Calu3 (cell line): ENCODE results near the gene PGA3. TPM values are rescaled to one million over a fixed set of nuclear protein-coding genes. Genes with fewer than 3 reads are reported as not detected.
"Not testable (repeated sequence)": the region's sequence is repeated elsewhere in the genome, so short reads cannot be mapped to it uniquely, and the experiment has no call there.

Experiments used
- BruUV-seq: library from RNA; stranded (reverse); fragments of 400-500 nt; replicated peaks from 2 replicates; lab custom pipeline; 2021; lab: Mats Ljungman, UMichigan
- CTCF ChIA-PET: fragments of 300-600 bp; sonication (Branson Sonifier 250); formaldehyde crosslinking; loops from one replicate; lab custom pipeline; 2022; ENCODE audit warnings: antibody characterized with exemption; lab: Charles Lee
- DNase-seq: peaks from one replicate; pipeline ENCODE4 v3.0.0; 2022
- H3K27ac Mint-ChIP-seq: one replicate; pipeline ENCODE4 v1.8.0; 2022; ENCODE audit warnings: mixed read lengths; ENCODE audit not compliant: unreplicated experiment
- H3K27me3 Mint-ChIP-seq: one replicate; pipeline ENCODE4 v1.8.0; 2022; ENCODE audit warnings: mixed read lengths; ENCODE audit not compliant: unreplicated experiment
- H3K36me3 Mint-ChIP-seq: one replicate; pipeline ENCODE4 v1.8.0; 2022; ENCODE audit warnings: mild to moderate bottlenecking, moderate library complexity, mixed read lengths; ENCODE audit not compliant: insufficient read depth, unreplicated experiment
- H3K4me1 Mint-ChIP-seq: one replicate; pipeline ENCODE4 v1.8.0; 2022; ENCODE audit warnings: mild to moderate bottlenecking, low read depth, mixed read lengths; ENCODE audit not compliant: unreplicated experiment
- H3K4me3 Mint-ChIP-seq: one replicate; pipeline ENCODE4 v1.8.0; 2022; ENCODE audit warnings: mild to moderate bottlenecking, low read depth, moderate library complexity, mixed read lengths; ENCODE audit not compliant: unreplicated experiment
- H3K9me3 Mint-ChIP-seq: one replicate; pipeline ENCODE4 v1.8.0; 2022; ENCODE audit warnings: low read depth, mixed read lengths; ENCODE audit not compliant: unreplicated experiment
- CTCF ChIP-seq: fragments of 200-600 bp; IDR thresholded peaks from one replicate; pipeline ENCODE4 v1.8.0; 2022; ENCODE audit warnings: antibody characterized with exemption; ENCODE audit not compliant: unreplicated experiment
- intact Hi-C: fragments of 100-400 bp; cut with micrococcal nuclease; formaldehyde crosslinking; loops from one replicate; pipeline ENCODE4 v1.10.0; 2022; ENCODE audit not compliant: unreplicated experiment
- total RNA-seq: library from RNA; stranded (reverse); gene quantifications from 2 replicates; pipeline ENCODE4 v1.2.3, GENCODE V29; 2022

PGA3 gene
- total RNA-seq, 1 experiment from 2014 or later = not detected

DNA sequence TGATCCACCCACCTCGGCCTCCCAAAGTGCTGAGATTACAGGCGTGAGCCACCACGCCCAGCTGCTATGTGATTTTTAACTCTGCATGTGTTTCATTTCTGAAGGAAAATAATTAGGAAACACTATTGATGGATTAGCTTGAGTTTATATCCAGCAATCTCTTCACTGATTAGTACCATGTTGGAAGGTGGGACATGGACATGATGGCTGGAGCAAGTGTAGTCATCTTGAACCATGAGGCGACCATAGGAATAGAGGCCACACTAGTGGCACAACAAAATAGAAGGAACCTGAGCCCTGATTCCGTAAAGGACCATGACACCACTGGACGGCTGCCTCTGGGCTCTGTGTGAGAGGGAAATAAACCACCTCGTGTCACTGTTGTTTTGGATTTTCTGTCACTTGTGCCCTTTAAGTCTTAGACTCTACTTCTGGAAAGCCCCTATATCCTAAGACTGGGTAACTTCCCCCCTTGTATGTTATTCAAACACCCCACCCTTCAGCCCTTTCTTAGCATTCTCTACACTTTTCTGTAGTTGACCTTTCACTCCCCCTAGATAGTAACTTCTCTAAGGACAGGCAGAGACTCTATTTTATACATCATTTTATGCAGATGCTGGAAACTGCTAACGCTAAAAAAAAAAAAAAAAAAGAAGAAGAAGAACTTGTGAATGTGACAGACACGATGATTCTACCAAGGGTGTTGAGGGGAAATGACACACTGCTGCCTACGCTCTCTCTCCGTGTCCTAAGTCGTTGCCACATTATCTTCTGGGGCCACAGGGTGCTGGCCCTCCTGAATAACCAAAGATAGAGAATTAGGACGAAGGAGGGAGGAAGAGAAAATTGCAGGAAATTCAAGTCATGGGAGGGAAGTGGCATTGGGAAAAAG is 39.4 kb upstream of the PGA3 start:
- Mint-ChIP-seq H3K9me3 (peaks cover 2% of the 10 kb centered on the region), H3K36me3 (peaks cover 32% of the 10 kb centered on the region), H3K4me1 (peaks cover 3% of the 10 kb centered on the region), H3K4me3 (no peak overlapping the region), H3K27me3 (no peaks in the 10 kb centered on the region), H3K27ac (no peak overlapping the region)
- no peak for TF ChIP-seq CTCF
- intact Hi-C loops = no loop called here
- BruUV-seq = no TSS peak
- no peak for DNase-seq
- CTCF ChIA-PET = no interaction called here

DNA sequence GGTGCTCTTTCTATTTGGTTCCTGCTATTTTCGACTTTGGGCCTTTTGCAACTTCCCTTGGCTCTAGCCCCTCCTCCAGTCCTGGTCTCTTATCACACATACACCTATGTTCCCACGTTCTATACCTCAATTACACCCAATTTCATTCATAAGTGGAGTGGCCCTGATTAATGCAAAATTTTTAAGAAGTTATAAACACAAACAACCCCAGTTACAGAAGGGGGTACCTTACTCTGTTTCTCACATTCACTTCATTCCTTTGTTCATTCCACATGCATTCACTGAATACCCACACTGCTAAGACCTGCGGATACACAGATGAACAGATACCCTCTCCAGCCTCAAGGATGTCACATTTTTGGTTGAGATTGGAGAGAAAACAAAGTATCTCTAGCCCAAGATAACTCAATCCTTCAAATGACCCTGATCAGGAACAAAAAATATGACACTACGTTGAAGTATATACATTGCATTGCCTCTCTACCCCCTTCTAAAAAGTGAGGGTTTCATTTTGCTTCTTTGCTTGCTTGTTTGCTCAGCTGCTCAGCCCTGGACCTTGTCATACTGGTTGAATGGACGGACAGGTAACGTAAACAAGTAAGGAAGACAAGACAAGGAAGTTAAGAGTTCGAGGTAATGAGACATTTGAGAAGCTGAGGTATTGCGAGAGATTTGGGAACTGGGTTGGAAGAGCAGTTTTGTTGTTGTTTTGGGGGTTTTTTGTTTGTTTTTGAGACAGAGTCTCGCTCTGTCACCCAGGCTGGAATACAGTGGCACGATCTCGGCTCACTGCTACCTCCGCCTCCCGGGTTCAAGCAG is 38.5 kb upstream of the PGA3 start:
- intact Hi-C loops = no loop called here
- no TSS peak for BruUV-seq
- Mint-ChIP-seq H3K9me3 (peaks cover 2% of the 10 kb centered on the region), H3K4me3 (no peak overlapping the region), H3K36me3 (peaks cover 30% of the 10 kb centered on the region), H3K27me3 (no peaks in the 10 kb centered on the region), H3K4me1 (no peaks in the 10 kb centered on the region), H3K27ac (no peak overlapping the region)
- DNase-seq = no peak
- CTCF ChIA-PET = no interaction called here
- no peak for TF ChIP-seq CTCF

DNA sequence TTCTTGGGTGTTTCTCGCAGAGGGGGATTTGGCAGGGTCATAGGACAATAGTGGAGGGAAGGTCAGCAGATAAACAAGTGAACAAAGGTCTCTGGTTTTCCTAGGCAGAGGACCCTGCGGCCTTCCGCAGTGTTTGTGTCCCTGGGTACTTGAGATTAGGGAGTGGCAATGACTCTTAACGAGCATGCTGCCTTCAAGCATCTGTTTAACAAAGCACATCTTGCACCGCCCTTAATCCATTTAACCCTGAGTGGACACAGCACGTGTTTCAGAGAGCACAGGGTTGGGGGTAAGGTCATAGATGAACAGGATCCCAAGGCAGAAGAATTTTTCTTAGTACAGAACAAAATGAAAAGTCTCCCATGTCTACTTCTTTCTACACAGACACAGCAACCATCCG is 37.5 kb upstream of the PGA3 start:
- H3K27me3 Mint-ChIP-seq, CTCF ChIA-PET, intact Hi-C loops, H3K27ac Mint-ChIP-seq, BruUV-seq, H3K4me3 Mint-ChIP-seq, DNase-seq, H3K4me1 Mint-ChIP-seq, H3K9me3 Mint-ChIP-seq: not testable (repeated sequence)
- peaks cover 21% of the 10 kb centered on the region for H3K36me3 Mint-ChIP-seq

DNA sequence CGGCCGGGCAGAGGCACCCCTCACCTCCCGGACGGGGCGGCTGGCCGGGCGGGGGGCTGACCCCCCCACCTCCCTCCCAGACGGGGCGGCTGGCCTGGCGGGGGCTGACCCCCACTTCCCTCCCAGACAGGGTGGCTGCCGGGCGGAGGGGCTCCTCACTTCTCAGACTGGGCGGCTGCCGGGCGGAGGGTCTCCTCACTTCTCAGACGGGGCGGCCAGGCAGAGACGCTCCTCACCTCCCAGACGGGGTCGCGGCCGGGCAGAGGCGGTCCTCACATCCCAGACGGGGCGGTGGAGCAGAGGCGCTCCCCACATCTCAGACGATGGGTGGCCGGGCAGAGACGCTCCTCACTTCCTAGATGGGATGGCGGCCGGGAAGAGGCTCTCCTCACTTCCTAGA is 37.0 kb upstream of the PGA3 start:
- DNase-seq, H3K4me1 Mint-ChIP-seq, H3K4me3 Mint-ChIP-seq, BruUV-seq, H3K27ac Mint-ChIP-seq, CTCF ChIA-PET, H3K27me3 Mint-ChIP-seq, intact Hi-C loops, H3K9me3 Mint-ChIP-seq: not testable (repeated sequence)
- H3K36me3 Mint-ChIP-seq = peaks cover 15% of the 10 kb centered on the region

DNA sequence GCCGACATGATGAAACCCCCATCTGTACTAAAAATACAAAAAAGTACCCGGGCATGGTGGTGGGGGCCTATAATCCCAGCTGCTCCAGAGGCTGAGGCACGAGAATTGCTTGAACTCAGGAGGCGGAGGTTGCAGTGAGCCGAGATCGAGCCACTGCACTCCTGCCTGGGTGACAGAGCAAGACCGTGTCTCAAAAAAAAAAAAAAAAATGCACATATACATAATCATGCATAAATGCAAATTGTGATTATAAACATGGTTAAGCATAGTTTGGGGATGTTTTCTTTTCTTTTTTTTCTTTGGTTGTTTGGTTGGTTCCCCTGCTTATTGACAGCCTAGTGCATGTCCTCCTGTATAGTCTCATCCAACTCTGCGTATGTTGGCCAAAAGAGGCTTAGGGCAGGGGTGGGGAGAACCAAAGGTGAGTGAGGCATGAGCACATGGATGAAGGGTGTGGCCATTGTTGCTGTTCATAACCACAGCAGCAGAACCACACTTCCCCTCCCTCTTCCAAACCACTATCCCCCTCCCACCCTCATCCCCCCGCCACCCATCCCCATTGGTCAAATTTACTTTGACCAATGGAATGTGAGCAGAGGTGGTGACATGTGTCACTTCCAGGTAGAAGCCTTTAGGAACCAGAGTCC is 35.1 kb upstream of the PGA3 start:
- intact Hi-C loops = no loop called here
- TF ChIP-seq CTCF = no peak
- Mint-ChIP-seq H3K36me3 (peaks cover under 1% of the 10 kb centered on the region), H3K9me3 (peaks cover under 1% of the 10 kb centered on the region), H3K27me3 (peaks cover 17% of the 10 kb centered on the region), H3K4me3 (no peak overlapping the region), H3K4me1 (peaks cover 1% of the 10 kb centered on the region), H3K27ac (no peak overlapping the region)
- no TSS peak for BruUV-seq
- DNase-seq = no peak
- CTCF ChIA-PET = no interaction called here
